HG03135 (cell line): ENCODE measurements around the gene CDH23.

ENCODE experiments used
- ATAC-seq: cut with Tn5 transposase; IDR thresholded peaks from one replicate; pipeline ENCODE4 v1.9.1; 2021; ENCODE audit warnings: mild to moderate bottlenecking, moderate library complexity; ENCODE audit not compliant: unreplicated experiment

CDH23 gene

GRCh38 chr10:71835671-71836595 is 439.2 kb downstream of the CDH23 start:
- ATAC-seq: peak; percentile 85

GRCh38 chr10:71836596-71836974 is 439.9 kb downstream of the CDH23 start:
- peak; percentile 16 for ATAC-seq

GRCh38 chr10:71837098-71837827 is 440.5 kb downstream of the CDH23 start:
- ATAC-seq: no peak

GRCh38 chr10:71838264-71839211 is 441.8 kb downstream of the CDH23 start:
- no peak for ATAC-seq

GRCh38 chr10:71840177-71840957 is 443.6 kb downstream of the CDH23 start:
- ATAC-seq: no peak

GRCh38 chr10:71840958-71841335 is 444.2 kb downstream of the CDH23 start:
- ATAC-seq: no peak

- no peak for ATAC-seq
Observed at GRCh38 chr10:71842422-71842821, 445.7 kb downstream of the CDH23 start.

GRCh38 chr10:71842856-71843686 is 446.4 kb downstream of the CDH23 start:
- no peak for ATAC-seq

GRCh38 chr10:71844084-71844483 is 447.4 kb downstream of the CDH23 start:
- no peak for ATAC-seq

- ATAC-seq: no peak
Observed at GRCh38 chr10:71844695-71845094, 448.0 kb downstream of the CDH23 start.

GRCh38 chr10:71845410-71846405 is 449.0 kb downstream of the CDH23 start:
- no peak for ATAC-seq

- no peak for ATAC-seq
Observed at GRCh38 chr10:71846816-71847215, 450.1 kb downstream of the CDH23 start.

GRCh38 chr10:71847418-71847817 is 450.7 kb downstream of the CDH23 start:
- ATAC-seq: no peak

GRCh38 chr10:71848325-71849275 is 451.9 kb downstream of the CDH23 start:
- no peak for ATAC-seq

- ATAC-seq: no peak
Observed at GRCh38 chr10:71849461-71849908, 452.8 kb downstream of the CDH23 start.

GRCh38 chr10:71850021-71850742 is 453.5 kb downstream of the CDH23 start:
- ATAC-seq: no peak
